K562 (cell line): ENCODE results near the gene SART3. TPM values are rescaled to one million over a fixed set of nuclear protein-coding genes. Genes with fewer than 3 reads are reported as not detected.
A peak's percentile ranks its signal among the peaks of the same experiment; 100 is the strongest.

Experiments
- ATAC-seq: fragments of 200-7000 bp; cut with Tn5 transposase; 3 replicates; pipeline ENCODE4 v1.9.1; 2020; ENCODE audit warnings: moderate library complexity
- BruUV-seq: library from RNA; stranded (reverse); fragments of 400-500 nt; replicated peaks from 2 replicates; lab custom pipeline; 2021; lab: Mats Ljungman, UMichigan
- CTCF ChIA-PET: fragments of 300-600 bp; formaldehyde crosslinking; extraction: SDS; loops from one replicate; lab custom pipeline; 2021; ENCODE audit warnings: low intra/inter-chr PET ratio; lab: Yijun Ruan, JAX
- POLR2A ChIA-PET: fragments of 300-600, 350-650 bp; sonication (Branson Sonifier 250); formaldehyde crosslinking; extraction: SDS; loops from one replicate; lab custom pipeline; 2021; ENCODE audit warnings: antibody characterized with exemption, inconsistent platforms; lab: Yijun Ruan, JAX
- DNase-seq, 4 experiments: peaks; one replicate each; pipeline versions ENCODE4 v3.0.0 to v3.0.0-alpha.2; 2011 to 2018; ENCODE audit warnings: low spot score in 3 of 4, mixed read lengths in 3 of 4; ENCODE audit errors: extremely low read depth in 1 of 4
- FAIRE-seq: peaks from 2 replicates; lab custom pipeline; 2011; peaks lifted over from hg19 to GRCh38; lab: Jason Lieb, UNC
- H2AFZ ChIP-seq: 2 replicates; pipeline ENCODE4 v1.6.0; 2011; ENCODE audit warnings: low read depth, low read length, control low read depth, inconsistent platforms
- H3K27ac ChIP-seq: fragments of 200-600 bp; 3 replicates; pipeline ENCODE4 v1.8.0; 2011; ENCODE audit warnings: low read depth, mild to moderate bottlenecking, control low read depth, inconsistent platforms, low read length, moderate library complexity, mixed read lengths; ENCODE audit errors: extremely low read depth
- H3K27me3 ChIP-seq, 2 experiments: fragments of 300-600 bp in 1 of 2; 2 replicates in 1 of 2; 3 replicates in 1 of 2; pipeline versions ENCODE4 v1.6.0 to v1.8.0; 2011; ENCODE audit warnings: inconsistent platforms in 2 of 2, low read length in 2 of 2, mild to moderate bottlenecking in 1 of 2, mixed read lengths in 1 of 2, moderate library complexity in 1 of 2; ENCODE audit not compliant: control insufficient read depth in 2 of 2, insufficient read depth in 2 of 2
- H3K36me3 ChIP-seq: fragments of 300-600 bp; 3 replicates; pipeline ENCODE4 v1.8.0; 2011; ENCODE audit warnings: mild to moderate bottlenecking, low read length, inconsistent platforms; ENCODE audit not compliant: control insufficient read depth, insufficient read depth
- H3K4me1 ChIP-seq, 2 experiments: fragments of 200-600 bp in 1 of 2; replicated peaks in 1 of 2; 2 replicates in 1 of 2; 3 replicates in 1 of 2; pipeline versions ENCODE4 v1.5.1 to v1.8.0; 2011; ENCODE audit warnings: inconsistent platforms in 2 of 2, low read length in 2 of 2, mild to moderate bottlenecking in 1 of 2, mixed read lengths in 1 of 2, moderate library complexity in 1 of 2; ENCODE audit not compliant: control insufficient read depth in 2 of 2, insufficient read depth in 2 of 2
- H3K4me2 ChIP-seq: 2 replicates; pipeline ENCODE4 v1.6.1; 2011; ENCODE audit warnings: low read length, control low read depth, inconsistent platforms, mixed read lengths; ENCODE audit not compliant: insufficient read depth
- H3K4me3 ChIP-seq: fragments of 200-600 bp; sonication (generic), shearing (Covaris generic); 2 replicates; pipeline ENCODE4 v1.5.1; 2016; ENCODE audit warnings: control low read depth, inconsistent platforms
- H3K79me2 ChIP-seq: fragments of 200-600 bp; 3 replicates; pipeline ENCODE4 v1.8.0; 2011; ENCODE audit warnings: low read length, inconsistent platforms; ENCODE audit not compliant: control insufficient read depth, insufficient read depth
- H3K9ac ChIP-seq, 2 experiments: 2 replicates each; pipeline versions ENCODE4 v1.6.0 to v1.6.1; 2011; ENCODE audit warnings: low read depth in 2 of 2, low read length in 2 of 2, control low read depth in 1 of 2, inconsistent platforms in 1 of 2, mild to moderate bottlenecking in 1 of 2, mixed read lengths in 1 of 2; ENCODE audit not compliant: insufficient read depth in 1 of 2
- H3K9me1 ChIP-seq: one replicate; pipeline ENCODE4 v1.6.0; 2011; ENCODE audit warnings: inconsistent platforms, mild to moderate bottlenecking, low read length, moderate library complexity; ENCODE audit not compliant: control insufficient read depth, insufficient read depth
- H3K9me3 ChIP-seq: replicated peaks from 2 replicates; pipeline ENCODE4 v1.5.1; 2011; ENCODE audit warnings: low read depth, low read length, inconsistent platforms; ENCODE audit not compliant: control insufficient read depth, insufficient read depth
- H4K20me1 ChIP-seq: replicated peaks from 2 replicates; pipeline ENCODE4 v1.6.1; 2011; ENCODE audit warnings: low read length, inconsistent platforms, mixed read lengths; ENCODE audit not compliant: control insufficient read depth, insufficient read depth
- ARID1B ChIP-seq: fragments of 450-650 bp; IDR thresholded peaks from 2 replicates; pipeline ENCODE4 v1.6.1; 2016; ENCODE audit warnings: antibody characterized with exemption, mild to moderate bottlenecking, inconsistent platforms
- FOS ChIP-seq: IDR thresholded peaks from 3 replicates; pipeline ENCODE4 v1.6.1; 2011; ENCODE audit not compliant: insufficient read length; ENCODE audit errors: extremely low read depth
- FOXA3 ChIP-seq, 2 experiments: fragments of 450-650 bp in 1 of 2; sonication (generic) in 1 of 2; formaldehyde crosslinking; IDR thresholded peaks in 1 of 2; conservative IDR thresholded peaks in 1 of 2; 2 replicates each; pipeline versions ENCODE4 v1.4.0 to v1.8.0; 2020 to 2022; ENCODE audit warnings: mild to moderate bottlenecking in 2 of 2, missing genetic modification reagents in 1 of 2
- LEF1 ChIP-seq: fragments of 450-650 bp; IDR thresholded peaks from 2 replicates; pipeline ENCODE4 v1.6.1; 2016; ENCODE audit warnings: mild to moderate bottlenecking
- NEUROD1 ChIP-seq: fragments of 150-350 bp; IDR thresholded peaks from 2 replicates; pipeline ENCODE4 v1.6.1; 2014; ENCODE audit warnings: borderline replicate concordance, low read length, low read depth; ENCODE audit not compliant: partially characterized antibody
- RUNX1 ChIP-seq: sonication (generic); IDR thresholded peaks from 2 replicates; pipeline ENCODE4 v1.6.1; 2016; ENCODE audit warnings: antibody characterized with exemption, low read depth
- TAL1 ChIP-seq: fragments of 450-650 bp; IDR thresholded peaks from 2 replicates; pipeline ENCODE4 v1.6.1; 2016; ENCODE audit warnings: mild to moderate bottlenecking
- XRCC3 ChIP-seq: fragments of 450-650 bp; IDR thresholded peaks from 2 replicates; pipeline ENCODE4 v1.6.1; 2017; ENCODE audit warnings: mild to moderate bottlenecking, moderate library complexity
- ZNF311 ChIP-seq: fragments of 250-450 bp; sonication (Bioruptor Pico); IDR thresholded peaks from 2 replicates; pipeline ENCODE4 v1.4.0; 2020; ENCODE audit warnings: mild to moderate bottlenecking, moderate library complexity
- ZNF717 ChIP-seq: fragments of 250-450 bp; sonication (Bioruptor Pico); IDR thresholded peaks from 2 replicates; pipeline ENCODE4 v1.5.0; 2021
- ZNF740 ChIP-seq, 3 experiments: fragments of 200-800 bp in 1 of 3; sonication (Bioruptor generic) in 1 of 3; sonication (generic) in 1 of 3; formaldehyde crosslinking in 1 of 3; IDR thresholded peaks; 2 replicates each; pipeline versions ENCODE4 v1.6.1 to v1.8.0; 2016 to 2022; ENCODE audit warnings: mild to moderate bottlenecking in 2 of 3, missing compliant biosample characterization in 2 of 3, missing genetic modification characterization in 2 of 3, missing genetic modification reagents in 1 of 3
- ZNF764 ChIP-seq: fragments of 250-450 bp; sonication (Bioruptor Pico); IDR thresholded peaks from 2 replicates; pipeline ENCODE4 v1.4.0; 2020; ENCODE audit warnings: low read depth, mild to moderate bottlenecking, moderate library complexity
- ZNF766 ChIP-seq: fragments of 200-800 bp; sonication (Bioruptor generic); conservative IDR thresholded peaks from 2 replicates; pipeline ENCODE4 v1.6.1; 2016; ENCODE audit warnings: missing genetic modification characterization, missing compliant biosample characterization
- WGBS: fragments of 100-300 bp; shearing (Covaris generic); methylation state at CpG from one replicate; pipeline ENCODE4 v1.1.6; 2016; ENCODE audit warnings: low coverage, mixed read lengths; ENCODE audit not compliant: insufficient coverage; ENCODE audit errors: missing lambda C conversion rate; 5-methylcytosine and 5-hydroxymethylcytosine counted together
- in situ Hi-C: fragments of 300-500 bp; cut with MboI; formaldehyde crosslinking; loops from 4 replicates; pipeline ENCODE4 v1.15.0; 2018; ENCODE audit warnings: inconsistent platforms, mixed read lengths
- intact Hi-C: fragments of 100-400 bp; cut with micrococcal nuclease; formaldehyde crosslinking; loops from 2 replicates; pipeline ENCODE4 v1.14.2; 2022
- polyA plus RNA-seq, 8 experiments: library from polyadenylated mRNA; depleted of rRNA in 4 of 8; stranded (reverse) in 5 of 8; unstranded in 3 of 8; fragments of >200 nt; fragmentation: Nextera tagmentation in 2 of 8; fragmentation: Illumina TruSeq in 1 of 8; extraction: Ambion mirVana in 2 of 8; extraction: Trizol in 1 of 8; gene quantifications; 2 replicates each; pipeline versions ENCODE4 v1.2.1 to v1.2.3, GENCODE V29; 2011 to 2014; ENCODE audit warnings: inconsistent platforms in 1 of 8, missing spikeins in 1 of 8
- total RNA-seq, 7 experiments: library from RNA; depleted of rRNA in 6 of 7; stranded (reverse); fragments of >200 nt in 6 of 7; fragmentation: Illumina TruSeq in 2 of 7; extraction: Trizol in 2 of 7; gene quantifications; 2 replicates each; pipeline versions ENCODE4 v1.2.1 to v1.2.3, GENCODE V29; 2011 to 2021; ENCODE audit warnings: low replicate concordance in 1 of 7

Gene SART3
- total and polyA plus RNA-seq, 9 of the 15 experiments (the other 6 are each of a cell fraction or from before 2014, with no cell fraction given): 8.9 to 167 (median 56.7) TPM

- FAIRE-seq: no peak
- peaks cover 16 to 35% of the 10 kb centered on the region in 2 experiments for H3K27me3 ChIP-seq
- H3K9me3 ChIP-seq: peaks cover 2% of the 10 kb centered on the region; the same call in 1 of the 2 replicates
- CTCF ChIA-PET: no interaction called here
- TF ChIP-seq RUNX1 (no peak), ZNF764 (CRISPR knock-in tag) (no peak)
- POLR2A ChIA-PET: interaction anchor here (0.7 to 1.1 kb wide), 2 partner anchors 32 to 407 kb away, joined by 3 to 7 read pairs; no protein-coding TSS in a partner anchor
- no peaks in the 10 kb centered on the region for H3K36me3 ChIP-seq
- in situ Hi-C loops: no loop called here
- H3K4me3 ChIP-seq: no peak overlapping the region
- H4K20me1 ChIP-seq: no peaks in the 10 kb centered on the region
- no peak overlapping the region for H3K4me2 ChIP-seq
- intact Hi-C loops: loop anchor here (10.0 kb wide), 2 partner anchors 263 to 403 kb away; no protein-coding TSS in a partner anchor
- H3K9ac ChIP-seq: no peak overlapping the region
- H3K4me1 ChIP-seq: no peaks in the 10 kb centered on the region; a peak in 1 of 5 replicates
- no peak overlapping the region for H2AFZ ChIP-seq
- no peak for ATAC-seq
- no peak overlapping the region for H3K27ac ChIP-seq
- H3K9me1 ChIP-seq: no peaks in the 10 kb centered on the region
- BruUV-seq: no TSS peak
- H3K79me2 ChIP-seq: no peaks in the 10 kb centered on the region
- DNase-seq: no peak
- WGBS: 6% methylated on average over 11 of the region's 11 CpGs
These were observed 62.8 kb downstream of the SART3 start for GRCh38 chr12:108498136-108498535.

- H3K9ac ChIP-seq: no peak overlapping the region
- intact Hi-C loops (loop anchor here (2.0 to 10.0 kb wide), 3 partner anchors 39 to 401 kb away; no protein-coding TSS in a partner anchor), in situ Hi-C loops (no loop called here)
- H3K9me1 ChIP-seq: no peaks in the 10 kb centered on the region
- no peaks in the 10 kb centered on the region for H3K79me2 ChIP-seq
- no peak for FAIRE-seq
- H3K27me3 ChIP-seq: peaks cover 16 to 35% of the 10 kb centered on the region in 2 experiments
- H3K27ac ChIP-seq: no peak overlapping the region
- ChIA-PET POLR2A (interaction anchor here (1.4 kb wide), 2 partner anchors 12 to 27 kb away, joined by 3 to 5 read pairs; no protein-coding TSS in a partner anchor), CTCF (interaction anchor here (0.6 kb wide), 1 partner anchor 190 kb away, joined by 5 read pairs; no protein-coding TSS in a partner anchor)
- H2AFZ ChIP-seq: no peak overlapping the region
- no peak overlapping the region for H3K4me3 ChIP-seq
- H4K20me1 ChIP-seq: no peaks in the 10 kb centered on the region
- H3K36me3 ChIP-seq: no peaks in the 10 kb centered on the region
- no peak for DNase-seq
- BruUV-seq: no TSS peak
- ATAC-seq: no peak; the same call in 2 of the 3 replicates
- H3K4me1 ChIP-seq: no peaks in the 10 kb centered on the region; a peak in 1 of 5 replicates
- H3K9me3 ChIP-seq: no peaks in the 10 kb centered on the region
- 1% methylated on average over 11 of the region's 11 CpGs for WGBS
- H3K4me2 ChIP-seq: no peak overlapping the region
- TF ChIP-seq ZNF740 (CRISPR knock-in tag; IDR thresholded peaks at IDR 0.05): no peak
- TF ChIP-seq ZNF740 (tag; IDR thresholded peaks at IDR 0.05): no peak
- no peak for TF ChIP-seq FOS
- TF ChIP-seq ZNF766 (CRISPR knock-in tag): no peak
- TF ChIP-seq ZNF717 (CRISPR knock-in tag): no peak
- TF ChIP-seq TAL1: peak; percentile 53
- TF ChIP-seq ZNF311 (CRISPR knock-in tag): no peak
- TF ChIP-seq XRCC3: no peak
- peak; percentile 42; the same call in 1 of the 2 replicates for TF ChIP-seq ARID1B
- peak in 1 of 2 experiments; percentile 90; a peak in 2 of 4 replicates for TF ChIP-seq FOXA3 (CRISPR knock-in tag; conservative IDR thresholded peaks at IDR 0.05 in 1 of 2, IDR thresholded peaks at IDR 0.05 in 1 of 2)
- no peak for TF ChIP-seq LEF1
- TF ChIP-seq NEUROD1: no peak
These were observed 65.0 kb downstream of the SART3 start for GRCh38 chr12:108495823-108496579.
